GM19324 (cell line): ENCODE results near the gene GLE1.
"Not testable (repeated sequence)": the region's sequence is repeated elsewhere in the genome, so short reads cannot be mapped to it uniquely, and the experiment has no call there.

Experiments
- ATAC-seq: cut with Tn5 transposase; IDR thresholded peaks from one replicate; pipeline ENCODE4 v1.9.1; 2021; ENCODE audit warnings: mild to moderate bottlenecking, moderate library complexity; ENCODE audit not compliant: unreplicated experiment, low FRiP score

GLE1 gene

DNA sequence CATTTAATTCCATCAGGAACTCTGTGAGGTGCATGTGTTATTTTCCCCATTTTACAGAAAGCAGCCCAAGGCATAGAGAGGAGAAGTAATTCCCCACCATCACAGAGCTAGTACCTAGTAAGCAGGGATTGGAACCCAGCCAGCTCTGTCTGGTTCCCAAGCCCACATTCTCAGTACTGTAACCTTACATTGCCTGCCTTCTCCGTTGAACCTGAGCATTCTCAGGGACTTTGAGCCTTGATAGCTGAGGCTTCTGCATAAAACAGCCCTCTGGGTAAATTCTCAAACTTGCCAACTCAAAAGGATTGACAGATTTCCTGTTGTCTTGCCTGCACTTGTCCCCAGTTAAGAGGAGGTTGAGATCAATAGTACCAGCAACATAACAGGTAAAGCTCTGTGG lies 9.2 kb upstream of the GLE1 start:
- no peak for ATAC-seq

DNA sequence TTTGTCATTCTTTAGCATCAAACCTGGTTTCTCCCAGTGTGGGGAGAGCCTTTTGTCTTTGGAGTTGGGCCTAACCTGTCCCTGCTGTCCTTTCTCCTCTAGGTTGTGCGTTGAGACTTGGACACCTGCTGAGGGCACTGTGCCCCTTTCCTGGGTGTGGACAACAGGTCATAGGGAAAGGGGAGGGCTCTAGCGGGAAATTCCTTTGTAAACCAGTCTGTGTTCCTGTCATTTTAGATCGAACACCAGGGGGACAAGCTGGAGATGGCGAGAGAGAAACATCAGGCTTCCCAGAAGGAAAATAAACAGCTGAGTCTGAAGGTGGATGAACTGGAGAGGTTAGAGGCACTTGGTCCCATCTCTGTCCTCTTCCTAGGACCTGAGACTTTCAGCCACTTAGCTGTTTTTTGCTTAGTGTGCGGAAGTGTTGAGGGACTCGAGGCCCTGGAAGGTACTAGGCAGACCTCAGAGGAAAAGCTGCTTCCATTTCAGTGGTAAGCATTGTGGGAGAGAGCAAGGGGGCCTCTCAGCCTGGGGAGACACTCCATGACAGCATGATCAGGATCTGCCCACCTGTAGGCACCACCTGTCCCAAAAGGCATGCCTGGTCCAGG lies 8.6 kb upstream of the GLE1 start:
- ATAC-seq: no peak

DNA sequence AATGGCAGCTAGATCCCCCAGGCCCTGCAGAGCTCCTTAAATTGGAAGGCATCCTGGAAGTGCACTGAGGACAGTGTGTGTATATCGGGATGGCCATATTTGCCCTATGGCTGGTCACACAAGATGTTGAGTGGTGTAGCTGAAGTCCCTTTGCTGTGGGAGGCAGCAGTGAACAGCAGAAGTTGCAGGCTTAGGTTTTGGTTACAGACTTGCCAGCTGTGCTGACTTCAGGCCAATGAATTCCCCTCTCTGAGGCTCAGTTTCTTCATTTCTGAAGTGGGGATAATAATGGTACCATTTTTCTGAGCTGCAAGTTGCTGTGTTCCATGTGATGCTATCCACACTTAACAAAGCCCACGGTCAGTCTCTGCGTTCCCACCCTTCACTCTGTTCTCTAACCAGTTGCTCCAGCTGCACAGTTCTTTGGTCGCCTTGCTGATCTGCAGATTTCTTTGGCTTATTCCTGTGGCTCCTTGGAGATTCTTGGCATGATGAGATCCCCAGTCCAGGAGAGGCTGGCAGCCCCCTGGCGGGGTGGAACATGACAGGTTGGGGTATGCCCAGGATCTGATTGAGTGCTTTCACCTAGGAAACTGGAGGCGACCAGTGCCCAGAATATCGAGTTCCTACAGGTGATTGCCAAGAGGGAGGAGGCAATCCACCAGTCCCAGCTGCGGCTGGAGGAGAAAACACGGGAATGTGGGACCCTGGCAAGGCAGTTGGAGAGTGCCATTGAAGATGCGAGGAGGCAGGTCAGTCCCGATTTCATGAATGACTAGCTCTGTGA lies 6.5 kb upstream of the GLE1 start:
- no peak for ATAC-seq

DNA sequence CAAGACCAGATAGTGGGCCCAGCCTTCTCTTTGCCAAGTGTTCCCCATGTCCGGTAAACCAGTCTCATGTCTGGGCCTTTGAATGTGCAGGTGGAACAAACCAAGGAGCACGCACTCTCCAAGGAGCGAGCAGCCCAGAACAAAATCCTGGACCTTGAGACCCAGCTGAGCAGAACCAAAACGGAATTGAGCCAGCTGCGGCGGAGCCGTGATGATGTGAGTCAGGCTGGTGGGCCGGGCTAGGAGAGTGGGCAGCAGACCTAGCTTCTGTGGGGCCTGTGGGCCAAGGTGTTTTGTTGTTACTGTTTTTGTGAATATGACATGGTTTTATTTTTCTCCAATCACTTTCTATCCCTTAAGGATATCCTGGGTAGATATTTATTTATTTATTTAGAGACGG lies 5.6 kb upstream of the GLE1 start:
- ATAC-seq: no peak

DNA sequence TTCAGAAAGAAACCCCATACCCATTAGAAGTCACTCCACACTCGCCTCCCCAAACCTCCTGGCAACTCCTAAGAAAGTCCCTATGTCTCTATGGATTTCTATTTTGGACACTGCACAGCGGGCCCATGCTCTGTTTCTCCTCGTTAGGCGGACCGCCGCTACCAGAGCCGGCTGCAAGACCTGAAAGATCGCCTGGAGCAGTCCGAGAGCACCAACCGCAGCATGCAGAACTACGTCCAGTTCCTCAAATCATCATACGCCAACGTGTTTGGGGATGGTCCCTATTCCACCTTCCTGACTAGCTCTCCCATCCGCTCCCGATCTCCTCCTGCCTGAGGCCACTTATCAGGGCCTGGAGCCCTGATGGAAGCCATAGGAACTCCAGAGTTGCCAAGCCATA lies 4.6 kb upstream of the GLE1 start:
- no peak for ATAC-seq

DNA sequence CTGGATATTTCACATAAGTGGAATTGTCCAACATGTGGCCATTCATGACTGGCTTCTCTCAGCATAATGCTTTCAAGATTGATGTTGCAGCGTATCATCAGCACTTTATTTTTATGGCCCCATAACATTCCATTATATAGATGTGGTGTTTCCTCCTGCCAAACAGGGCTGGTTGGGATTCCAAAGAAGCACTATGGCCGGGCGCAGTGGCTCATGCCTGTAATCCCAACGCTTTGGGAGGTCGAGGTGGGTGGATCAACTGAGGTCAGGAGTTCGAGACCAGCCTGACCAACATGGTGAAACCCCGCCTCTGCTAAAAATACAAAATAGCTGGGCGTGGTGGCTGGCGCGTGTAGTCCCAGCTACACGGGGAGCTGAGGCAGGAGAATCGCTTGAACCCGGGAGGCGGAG lies 1.1 kb upstream of the GLE1 start:
- not testable (repeated sequence) for ATAC-seq

DNA sequence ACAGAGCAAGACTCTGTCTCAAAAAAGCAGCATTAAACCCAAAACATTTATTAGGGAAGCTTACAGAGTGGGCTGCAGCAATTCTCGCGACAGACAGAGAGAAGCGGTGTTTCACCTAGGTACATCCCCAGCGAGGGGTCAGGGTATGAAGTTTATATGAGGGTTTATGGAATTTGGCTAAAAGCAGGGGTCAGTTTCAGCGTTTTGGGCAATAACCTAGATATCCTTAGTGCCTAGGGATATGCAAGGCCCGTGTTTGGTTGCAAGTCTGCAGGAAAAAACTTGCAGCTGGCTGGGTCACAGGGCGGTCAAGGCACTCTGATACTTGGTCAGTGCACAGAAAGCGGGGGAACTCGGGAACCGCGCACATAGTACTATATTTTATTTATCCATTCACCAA lies 649 bp upstream of the GLE1 start:
- ATAC-seq: no peak

DNA sequence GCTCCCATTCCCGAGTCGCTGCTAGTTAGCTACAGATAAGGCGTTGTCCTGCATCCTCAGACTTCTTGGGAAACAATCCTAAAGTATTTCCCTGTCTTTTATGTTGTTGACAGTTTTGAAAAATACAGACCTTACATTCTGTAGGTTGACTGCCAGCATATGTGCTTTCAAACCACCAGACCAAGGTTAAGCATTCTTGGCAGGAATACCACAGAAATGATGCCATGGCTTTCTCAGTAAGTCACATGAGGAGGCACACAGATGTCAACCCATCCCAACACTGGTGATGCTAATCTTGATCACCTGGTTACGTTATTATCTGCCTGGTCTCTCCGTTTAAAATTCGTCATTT lies 871 bp downstream of the GLE1 start:
- no peak for ATAC-seq

DNA sequence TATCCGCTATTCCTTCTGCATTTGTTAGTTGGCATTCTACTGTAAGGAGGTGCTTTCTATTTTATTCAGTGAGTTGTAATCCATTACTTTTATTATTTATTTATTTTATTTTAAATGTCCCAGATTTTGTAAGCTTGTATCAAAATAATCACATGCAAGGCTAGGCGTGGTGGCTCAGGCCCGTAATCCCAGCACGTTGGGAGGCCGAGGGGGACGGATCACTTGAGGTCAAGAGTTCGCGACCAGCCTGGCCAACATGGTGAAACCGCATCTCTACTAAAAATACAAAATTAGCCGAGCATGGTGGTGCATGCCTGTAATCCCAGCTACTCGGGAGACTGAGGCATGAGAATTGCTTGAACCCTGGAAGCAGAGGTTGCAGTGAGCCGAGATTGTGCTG lies 1.4 kb downstream of the GLE1 start:
- ATAC-seq: not testable (repeated sequence)

DNA sequence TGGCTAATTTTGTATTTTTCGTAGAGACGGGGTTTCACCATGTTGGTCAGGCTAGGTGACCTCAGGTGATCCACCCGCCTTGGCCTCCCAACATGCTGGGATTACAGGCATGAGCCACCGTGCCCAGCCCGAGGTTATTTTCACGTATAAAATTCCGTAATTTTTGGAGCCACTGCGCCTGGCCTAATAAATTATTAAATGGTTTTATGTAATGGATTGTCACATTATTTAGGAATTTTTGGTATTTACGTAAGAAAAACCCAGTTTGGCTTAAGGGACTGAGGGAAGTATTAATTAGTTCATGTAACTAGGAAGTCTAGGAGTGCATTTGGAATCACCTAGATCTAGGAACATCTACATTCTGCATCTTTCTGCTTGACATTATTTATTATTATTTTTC lies 8.3 kb downstream of the GLE1 start:
- ATAC-seq: no peak

DNA sequence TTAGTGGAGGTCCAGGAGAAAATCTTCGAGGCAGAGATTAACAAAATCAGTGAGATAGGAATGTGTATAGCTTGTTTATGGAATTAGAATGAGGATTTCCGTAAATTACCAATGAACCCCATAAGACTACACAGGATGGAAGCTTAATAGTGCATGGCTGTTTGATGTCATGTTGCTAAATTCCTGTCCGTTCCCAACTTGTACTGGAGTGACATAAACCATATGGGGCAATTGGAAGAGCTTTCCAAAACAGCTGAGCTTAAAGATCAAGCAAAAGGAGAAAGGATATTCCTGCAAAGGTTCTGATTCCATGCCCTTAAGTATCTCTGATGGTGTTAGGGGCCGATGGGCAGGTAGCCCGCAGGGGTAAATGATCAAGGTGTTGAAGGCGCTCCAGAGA lies 17.4 kb downstream of the GLE1 start:
- no peak for ATAC-seq

DNA sequence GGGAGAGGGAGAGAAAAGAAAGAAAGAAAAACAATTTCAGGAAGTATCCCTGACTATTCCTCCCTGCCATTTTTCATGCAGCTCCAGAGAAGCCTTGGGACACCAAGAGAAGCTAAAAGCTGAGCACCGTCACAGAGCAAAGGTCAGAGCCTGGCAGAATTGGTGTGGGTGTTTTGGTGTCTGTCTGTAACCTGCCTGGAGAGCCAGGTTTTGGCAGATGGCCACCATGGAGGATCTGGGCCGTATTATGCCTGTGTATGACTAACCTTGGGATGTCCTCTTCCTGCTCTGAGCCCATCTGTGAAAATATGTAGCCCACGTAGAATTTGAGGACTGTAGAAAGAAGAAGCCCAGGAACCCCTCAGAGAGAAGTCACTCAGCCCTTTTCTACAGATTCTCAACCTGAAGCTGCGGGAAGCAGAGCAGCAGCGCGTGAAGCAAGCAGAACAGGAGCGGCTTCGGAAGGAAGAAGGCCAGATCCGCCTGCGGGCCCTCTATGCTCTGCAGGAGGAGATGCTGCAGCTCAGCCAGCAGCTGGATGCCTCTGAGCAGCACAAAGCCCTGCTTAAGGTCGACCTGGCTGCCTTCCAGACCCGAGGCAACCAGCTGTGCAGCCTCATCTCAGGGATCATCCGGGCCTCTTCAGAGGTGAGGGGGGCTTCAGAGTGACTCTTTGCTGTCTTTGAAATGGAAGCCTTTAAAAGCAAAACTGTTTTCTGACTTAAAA lies 18.8 kb downstream of the GLE1 start:
- ATAC-seq: no peak

DNA sequence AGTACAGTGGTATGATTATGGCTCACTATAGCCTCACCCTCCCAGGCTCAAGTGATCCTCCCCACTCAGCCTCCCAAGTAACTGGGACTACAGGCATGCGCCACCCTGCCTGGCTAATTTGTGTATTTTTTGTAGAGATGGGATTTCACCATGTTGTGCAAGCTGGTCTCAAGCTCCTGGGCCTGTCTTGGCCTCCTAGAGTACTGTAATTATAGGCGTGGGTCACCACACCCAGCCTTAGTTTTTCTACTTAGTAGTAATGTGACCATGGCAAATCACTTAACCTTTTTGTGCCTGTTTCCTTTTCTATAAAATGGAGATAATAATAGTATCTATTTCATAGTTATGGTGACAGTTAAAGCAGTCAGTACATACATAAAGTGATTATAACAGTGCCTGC lies 22.2 kb downstream of the GLE1 start:
- ATAC-seq: no peak

DNA sequence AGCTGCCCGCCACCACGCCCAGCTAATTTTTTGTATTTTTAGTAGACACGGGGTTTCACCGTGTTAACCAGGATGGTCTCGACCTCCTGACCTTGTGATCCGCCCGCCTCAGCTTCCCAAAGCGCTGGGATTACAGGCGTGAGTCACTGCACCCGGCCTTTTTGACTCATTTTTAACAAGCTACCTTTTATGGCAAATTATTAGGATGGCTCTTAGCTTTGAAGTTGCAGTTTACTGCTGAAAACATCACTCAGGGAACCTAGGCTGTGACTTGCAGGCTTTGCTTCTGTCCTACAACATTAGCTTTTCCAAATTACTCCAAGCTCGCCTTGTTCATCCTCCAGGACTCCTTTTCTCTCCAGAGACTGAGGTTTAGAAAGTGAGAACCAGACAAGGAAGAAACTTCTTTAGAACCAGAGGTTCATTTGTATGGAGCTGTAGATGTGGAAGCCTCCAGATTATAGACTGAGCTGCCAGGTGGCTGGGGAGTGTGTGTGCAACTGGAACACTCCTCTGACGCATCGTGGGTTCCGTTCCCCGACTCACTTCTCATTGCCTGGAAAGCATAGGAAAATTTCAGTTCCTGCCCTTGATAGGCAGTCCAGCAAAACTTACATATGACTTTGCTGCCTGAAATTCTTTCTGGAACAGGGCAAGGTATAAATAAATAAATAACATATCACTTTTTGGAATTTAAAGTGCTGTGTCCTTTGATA lies 24.1 kb downstream of the GLE1 start:
- no peak for ATAC-seq

DNA sequence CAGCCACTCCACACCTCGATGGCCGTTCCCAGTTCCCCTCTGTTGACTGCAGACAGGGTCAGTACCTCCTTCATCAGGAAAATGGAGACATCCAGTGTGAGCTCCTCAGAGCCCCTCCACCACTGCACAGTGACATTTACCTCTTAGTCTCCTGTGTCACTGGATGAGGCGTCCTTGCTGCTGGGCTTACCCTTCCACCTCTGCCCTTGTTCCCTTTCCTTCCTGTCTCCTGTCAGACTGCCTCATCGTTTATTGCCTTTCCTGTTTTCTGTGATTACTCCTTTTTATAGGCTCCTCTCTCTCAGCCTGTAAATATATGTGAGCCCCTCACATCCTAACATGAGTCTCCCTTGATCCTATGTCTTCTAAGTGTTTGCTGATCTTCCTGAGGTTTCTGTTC lies 24.7 kb downstream of the GLE1 start:
- no peak for ATAC-seq

DNA sequence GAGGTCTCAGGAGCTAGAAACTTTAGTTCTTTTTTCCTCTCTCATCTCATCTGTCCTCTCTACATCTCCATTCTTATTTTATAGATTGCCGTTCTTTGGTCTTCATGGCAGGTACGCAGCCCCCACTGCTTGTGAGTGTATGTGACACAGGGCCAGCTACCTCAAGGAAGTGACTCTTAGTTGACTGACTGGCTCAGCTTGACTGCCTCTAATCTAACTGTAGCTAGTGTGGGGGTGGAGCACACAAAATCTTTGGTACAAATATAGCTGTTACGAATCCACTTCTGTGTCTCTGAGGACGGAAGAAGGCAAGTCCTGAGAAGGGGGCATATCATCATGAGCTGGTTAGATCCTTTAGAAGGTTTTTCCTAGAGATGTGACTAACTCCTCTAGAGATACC lies 28.1 kb downstream of the GLE1 start:
- no peak for ATAC-seq

DNA sequence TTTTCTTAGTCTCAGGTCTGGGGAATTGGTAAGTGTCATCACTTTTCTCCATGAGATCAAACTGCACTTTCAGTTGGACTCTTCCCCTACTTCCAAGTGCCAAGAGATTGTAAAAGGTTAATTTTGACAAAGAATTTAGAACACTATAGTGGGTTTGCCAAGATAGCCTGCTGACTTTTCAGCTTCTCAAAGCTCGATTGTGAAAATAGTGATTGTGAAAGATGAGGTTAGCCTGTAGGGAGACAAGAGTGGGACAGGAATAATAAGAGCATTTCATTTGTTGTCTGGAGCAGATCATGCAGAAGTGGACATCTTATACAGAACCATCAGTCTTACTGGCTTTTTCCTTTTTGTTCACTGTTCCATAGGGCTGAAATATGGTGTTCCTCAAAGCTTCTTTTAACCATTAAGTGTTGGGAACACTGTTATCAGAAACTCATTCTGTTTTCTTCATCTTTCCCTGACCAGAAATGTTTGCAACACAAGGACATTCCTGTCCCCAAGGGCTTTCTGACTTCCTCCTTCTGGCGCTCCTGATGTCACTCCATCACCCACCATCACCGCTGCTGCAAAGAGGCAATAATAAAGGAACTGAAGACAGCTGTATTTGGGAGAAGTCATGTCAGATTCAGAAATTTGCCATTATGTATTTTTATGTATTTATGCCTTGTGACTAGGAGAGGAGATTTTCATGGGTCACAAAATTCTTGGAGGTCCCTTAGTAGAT lies 36.3 kb downstream of the GLE1 start:
- no peak for ATAC-seq

DNA sequence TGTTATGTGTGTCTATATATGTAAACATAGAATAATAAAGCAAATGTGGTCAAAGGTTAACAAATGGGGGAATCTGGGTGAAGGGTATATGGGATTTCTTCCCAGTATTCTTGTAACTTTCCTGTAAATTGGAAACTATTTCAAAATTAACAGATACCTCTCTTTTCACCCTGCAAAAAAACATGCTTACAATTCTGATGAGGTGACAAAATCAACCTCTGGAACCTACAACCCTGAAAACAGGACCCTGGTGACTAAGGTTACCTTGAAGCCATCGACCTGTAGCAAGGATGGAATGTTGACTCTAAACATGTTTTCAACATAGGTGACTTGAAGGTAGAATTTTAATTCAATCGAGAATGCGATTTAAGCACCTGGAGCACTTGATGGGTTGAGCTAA lies 42.0 kb downstream of the GLE1 start:
- no peak for ATAC-seq

DNA sequence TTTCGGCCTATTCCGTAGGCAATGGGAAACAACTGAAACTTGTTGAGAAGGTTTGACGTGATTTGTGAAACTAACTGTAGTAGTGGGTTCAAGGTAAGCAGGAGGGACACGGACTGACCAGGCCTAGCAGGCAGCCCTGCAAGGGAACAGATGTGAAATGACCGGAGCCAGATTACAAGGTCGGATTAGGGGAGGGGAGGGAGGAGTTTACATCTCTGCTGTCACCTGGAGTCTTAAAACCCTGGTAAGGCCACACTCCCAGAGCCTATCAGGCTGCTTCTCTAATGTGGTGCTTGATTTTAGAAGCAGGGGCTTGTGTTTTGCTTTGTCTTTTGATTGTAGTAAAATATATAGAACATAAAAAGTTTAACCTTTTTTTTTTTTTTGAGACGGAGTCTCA lies 44.4 kb downstream of the GLE1 start:
- no peak for ATAC-seq

DNA sequence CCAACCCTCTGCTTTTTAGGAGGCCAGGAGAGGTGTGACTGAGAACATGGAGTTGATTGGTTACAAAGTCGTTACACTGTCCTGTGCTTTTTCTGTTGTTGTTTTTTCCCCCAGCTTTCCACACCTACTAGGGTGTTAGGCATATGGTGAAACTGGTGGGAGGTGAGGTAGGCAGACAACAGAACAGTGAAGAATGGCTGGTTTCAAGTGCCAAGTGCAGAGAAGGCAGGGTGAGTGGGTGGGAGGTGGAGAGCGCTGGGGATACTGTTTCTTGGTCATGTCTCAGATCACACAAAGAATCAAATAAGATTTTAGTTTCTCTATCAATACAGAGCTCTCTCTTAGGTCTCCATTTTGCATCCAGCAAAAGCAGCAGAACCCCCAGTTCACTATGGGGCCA lies 45.7 kb downstream of the GLE1 start:
- ATAC-seq: no peak
